ENCODE results near the gene ISOC1. TPM values are rescaled to one million over a fixed set of nuclear protein-coding genes. Genes with fewer than 3 reads are reported as not detected.

Gene ISOC1
- 10 to 100 TPM; 11.3 to 15.5 (median 15.1) TPM for total RNA-seq
- total RNA-seq (2013): 16.3 TPM

DNA sequence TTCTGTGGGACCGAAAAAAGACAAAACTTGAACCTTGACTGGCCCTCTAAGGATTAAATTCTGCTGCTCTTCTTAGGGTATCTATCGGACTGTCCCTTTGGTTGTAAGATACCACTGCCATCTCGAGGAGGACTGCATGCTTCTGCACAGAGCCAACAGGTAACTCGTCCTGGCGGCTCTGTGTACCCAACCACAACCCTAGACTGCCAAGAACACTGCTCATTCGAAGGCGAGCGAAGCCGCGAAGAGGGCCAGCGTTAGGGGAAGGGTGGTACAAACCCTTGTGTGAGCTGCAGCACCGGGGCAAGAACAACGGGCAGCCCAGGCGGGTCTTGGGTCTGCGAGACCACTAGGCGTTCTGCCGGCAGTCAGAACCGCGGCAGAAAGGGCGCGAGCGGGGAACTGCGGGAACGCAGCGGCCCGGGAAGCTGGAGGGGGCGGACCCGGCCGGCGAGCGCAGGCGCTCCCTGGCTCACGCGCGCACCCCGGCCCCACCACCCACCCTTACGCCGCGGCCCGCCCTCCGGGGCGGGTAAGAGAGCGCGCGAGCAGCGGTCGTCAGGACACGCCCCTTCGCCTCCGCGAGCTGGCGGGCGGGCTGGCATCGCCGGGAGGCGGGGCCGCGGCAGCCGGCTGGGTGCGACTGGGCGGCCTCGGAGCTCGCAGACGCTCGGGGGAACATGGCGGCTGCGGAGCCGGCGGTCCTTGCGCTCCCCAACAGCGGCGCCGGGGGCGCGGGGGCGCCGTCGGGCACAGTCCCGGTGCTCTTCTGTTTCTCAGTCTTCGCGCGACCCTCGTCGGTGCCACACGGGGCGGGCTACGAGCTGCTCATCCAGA lies at the start of gene ISOC1:
Gene ISOC1 (plus strand): TSS at position 663 of the 837 bp plus-strand sequence. CDS start 18 bp downstream, at position 681.
- Histone ChIP-seq H3K27me3 (ENCODE audit: control insufficient read depth, insufficient read depth, low read length) (no peaks in the 10 kb centered on the region), H3K4me1 (ENCODE audit: control insufficient read depth, insufficient read depth, low read length) (peaks cover 11% of the 10 kb centered on the region), H3K36me3 (ENCODE audit: control insufficient read depth, insufficient read depth, low read length) (no peaks in the 10 kb centered on the region), H3K4me3 (ENCODE audit: low read length) (peak within 1 kb of the TSS; percentile 86), H3K27ac (ENCODE audit: low read length) (peak within 1 kb of the TSS; percentile 79), H3K9me3 (ENCODE audit: control insufficient read depth, insufficient read depth, low read length) (no peaks in the 10 kb centered on the region)
- H3K36me3 Mint-ChIP-seq: no peaks in the 10 kb centered on the region
- H3K27ac Mint-ChIP-seq: peak within 1 kb of the TSS; percentile 58 to 80
- peak within 1 kb of the TSS; percentile 83 for H3K4me3 Mint-ChIP-seq
- no peaks in the 10 kb centered on the region for H3K9me3 Mint-ChIP-seq
- TF ChIP-seq, protein P1, sequence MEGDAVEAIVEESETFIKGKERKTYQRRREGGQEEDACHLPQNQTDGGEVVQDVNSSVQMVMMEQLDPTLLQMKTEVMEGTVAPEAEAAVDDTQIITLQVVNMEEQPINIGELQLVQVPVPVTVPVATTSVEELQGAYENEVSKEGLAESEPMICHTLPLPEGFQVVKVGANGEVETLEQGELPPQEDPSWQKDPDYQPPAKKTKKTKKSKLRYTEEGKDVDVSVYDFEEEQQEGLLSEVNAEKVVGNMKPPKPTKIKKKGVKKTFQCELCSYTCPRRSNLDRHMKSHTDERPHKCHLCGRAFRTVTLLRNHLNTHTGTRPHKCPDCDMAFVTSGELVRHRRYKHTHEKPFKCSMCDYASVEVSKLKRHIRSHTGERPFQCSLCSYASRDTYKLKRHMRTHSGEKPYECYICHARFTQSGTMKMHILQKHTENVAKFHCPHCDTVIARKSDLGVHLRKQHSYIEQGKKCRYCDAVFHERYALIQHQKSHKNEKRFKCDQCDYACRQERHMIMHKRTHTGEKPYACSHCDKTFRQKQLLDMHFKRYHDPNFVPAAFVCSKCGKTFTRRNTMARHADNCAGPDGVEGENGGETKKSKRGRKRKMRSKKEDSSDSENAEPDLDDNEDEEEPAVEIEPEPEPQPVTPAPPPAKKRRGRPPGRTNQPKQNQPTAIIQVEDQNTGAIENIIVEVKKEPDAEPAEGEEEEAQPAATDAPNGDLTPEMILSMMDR (IDR thresholded peaks at IDR 0.05): no peak
- ATAC-seq (peak; percentile 92 to 98 (median 93)), DNase-seq (peak; percentile 89 to 96)
- H3K4me1 Mint-ChIP-seq: peaks cover 22 to 25% of the 10 kb centered on the region in 2 donors
- under 1% methylated on average over 87 of the region's 87 CpGs for WGBS (ENCODE audit: insufficient coverage)
- peaks cover 12 to 17% of the 10 kb centered on the region in 2 donors for H3K27me3 Mint-ChIP-seq (ENCODE audit: low read depth in 2 of 2)
- intact Hi-C loops (cut with micrococcal nuclease): loop anchor here (10.0 kb wide), 1 partner anchor 1010 kb away; the partner anchor contains the start of gene SLC12A2

DNA sequence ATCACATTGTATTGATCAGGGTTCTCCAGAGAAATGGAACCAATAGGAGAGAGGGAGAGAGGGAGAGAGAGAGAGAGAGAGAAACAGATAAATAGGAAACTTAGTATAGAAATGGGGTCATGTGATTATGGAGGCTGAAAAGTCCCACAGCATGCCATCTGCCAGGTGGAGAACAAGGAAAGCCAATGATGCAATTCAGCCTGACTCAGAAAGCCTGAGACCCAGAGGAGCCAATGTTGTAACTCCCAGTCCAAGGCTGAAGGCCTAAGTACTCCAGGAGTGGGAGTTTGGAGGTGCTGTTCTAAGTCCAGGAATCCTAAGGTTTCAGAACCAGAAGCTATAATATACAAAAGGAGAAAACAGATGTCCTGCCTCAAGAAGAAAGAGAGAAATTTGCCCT lies 48.4 kb upstream of the ISOC1 start:
- TF ChIP-seq, protein P1 (IDR thresholded peaks at IDR 0.05): no peak
- no peak overlapping the region for H3K27ac Mint-ChIP-seq
- Histone ChIP-seq H3K4me1 (ENCODE audit: control insufficient read depth, insufficient read depth, low read length) (no peaks in the 10 kb centered on the region), H3K4me3 (ENCODE audit: low read length) (no peak overlapping the region), H3K27ac (ENCODE audit: low read length) (no peak overlapping the region), H3K36me3 (ENCODE audit: control insufficient read depth, insufficient read depth, low read length) (no peaks in the 10 kb centered on the region), H3K9me3 (ENCODE audit: control insufficient read depth, insufficient read depth, low read length) (no peaks in the 10 kb centered on the region), H3K27me3 (ENCODE audit: control insufficient read depth, insufficient read depth, low read length) (no peaks in the 10 kb centered on the region)
- no peak for ATAC-seq
- H3K4me1 Mint-ChIP-seq: no peaks in the 10 kb centered on the region
- H3K4me3 Mint-ChIP-seq: no peak overlapping the region
- H3K36me3 Mint-ChIP-seq: peaks cover 8% of the 10 kb centered on the region
- no peaks in the 10 kb centered on the region for H3K27me3 Mint-ChIP-seq (ENCODE audit: low read depth in 2 of 2)
- H3K9me3 Mint-ChIP-seq: peaks cover 13 to 15% of the 10 kb centered on the region in 2 donors
- no peak for DNase-seq
- intact Hi-C loops (cut with micrococcal nuclease): no loop called here

DNA sequence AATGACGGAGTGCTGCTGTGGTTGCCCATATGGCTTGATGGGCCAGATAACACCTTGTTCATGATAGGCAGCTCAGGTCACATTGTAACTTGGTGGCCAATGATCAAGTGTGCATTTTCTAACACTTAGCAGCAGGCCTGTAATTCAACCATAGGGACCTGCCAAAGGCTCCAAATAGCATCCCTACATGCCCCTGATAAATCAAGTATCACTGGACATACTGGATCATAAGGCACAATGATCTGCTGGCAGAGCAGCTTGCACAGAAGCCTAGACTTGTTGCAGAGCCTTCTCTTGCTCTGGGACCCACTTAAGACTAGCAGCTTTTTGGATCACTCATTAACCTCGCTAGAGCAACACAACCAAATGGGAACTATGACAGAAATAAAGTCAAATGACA lies 46.0 kb upstream of the ISOC1 start:
- ATAC-seq (no peak), DNase-seq (no peak)
- Histone ChIP-seq H3K4me3 (ENCODE audit: low read length) (no peak overlapping the region), H3K9me3 (ENCODE audit: control insufficient read depth, insufficient read depth, low read length) (no peaks in the 10 kb centered on the region), H3K27ac (ENCODE audit: low read length) (no peak overlapping the region), H3K36me3 (ENCODE audit: control insufficient read depth, insufficient read depth, low read length) (no peaks in the 10 kb centered on the region), H3K27me3 (ENCODE audit: control insufficient read depth, insufficient read depth, low read length) (no peaks in the 10 kb centered on the region), H3K4me1 (ENCODE audit: control insufficient read depth, insufficient read depth, low read length) (no peaks in the 10 kb centered on the region)
- peaks cover 9 to 11% of the 10 kb centered on the region in 2 donors for H3K9me3 Mint-ChIP-seq
- TF ChIP-seq, protein P1 (IDR thresholded peaks at IDR 0.05): no peak
- intact Hi-C loops (cut with micrococcal nuclease): no loop called here
- no peak overlapping the region for H3K27ac Mint-ChIP-seq
- H3K4me1 Mint-ChIP-seq: no peaks in the 10 kb centered on the region
- H3K36me3 Mint-ChIP-seq: peaks cover 8% of the 10 kb centered on the region
- H3K27me3 Mint-ChIP-seq (ENCODE audit: low read depth in 2 of 2): no peaks in the 10 kb centered on the region
- WGBS (ENCODE audit: insufficient coverage): 100% methylated on average over 1 of the region's 2 CpGs
- H3K4me3 Mint-ChIP-seq: no peak overlapping the region

Measured in natural killer cell (primary cell).